SU-DHL-6 (cell line): ENCODE measurements around the gene PLXDC1.

Experiments used
- EZH2phosphoT487 ChIP-seq: fragments of 200-600 bp; sonication (generic), shearing (Covaris generic); conservative IDR thresholded peaks from 2 replicates; pipeline ENCODE4 v1.6.1; 2018; ENCODE audit warnings: mild to moderate bottlenecking, antibody characterized with exemption, low read length, moderate library complexity, mixed read lengths
- TF ChIP-seq, protein P1 (sequence below): fragments of 200-600 bp; sonication (generic); IDR thresholded peaks from one replicate; pipeline ENCODE4 v1.5.1; 2017; ENCODE audit warnings: antibody characterized with exemption, mild to moderate bottlenecking, low read length, moderate library complexity; ENCODE audit not compliant: insufficient read depth, poor library complexity, severe bottlenecking

DNA sequence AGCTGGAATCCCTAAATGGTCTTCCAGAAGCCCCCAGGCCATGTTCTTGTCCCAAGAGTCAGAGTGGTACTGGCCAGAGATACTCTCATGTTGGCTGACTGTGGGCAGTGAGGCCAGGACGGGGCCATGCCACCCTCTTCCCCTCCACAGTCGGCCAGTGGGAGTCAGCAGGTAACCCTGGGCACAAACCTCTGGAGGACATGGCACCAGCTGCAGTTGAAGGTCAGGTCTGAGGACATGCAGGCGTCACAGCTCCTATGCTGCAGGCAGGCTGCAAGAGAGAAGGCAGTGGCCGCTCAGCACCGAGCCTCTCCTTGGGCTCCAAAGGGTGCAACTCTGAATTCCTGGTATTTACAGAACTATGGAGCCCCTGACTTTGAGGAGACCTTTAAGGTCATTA lies 68.2 kb downstream of the PLXDC1 start:
- TF ChIP-seq, protein P1, sequence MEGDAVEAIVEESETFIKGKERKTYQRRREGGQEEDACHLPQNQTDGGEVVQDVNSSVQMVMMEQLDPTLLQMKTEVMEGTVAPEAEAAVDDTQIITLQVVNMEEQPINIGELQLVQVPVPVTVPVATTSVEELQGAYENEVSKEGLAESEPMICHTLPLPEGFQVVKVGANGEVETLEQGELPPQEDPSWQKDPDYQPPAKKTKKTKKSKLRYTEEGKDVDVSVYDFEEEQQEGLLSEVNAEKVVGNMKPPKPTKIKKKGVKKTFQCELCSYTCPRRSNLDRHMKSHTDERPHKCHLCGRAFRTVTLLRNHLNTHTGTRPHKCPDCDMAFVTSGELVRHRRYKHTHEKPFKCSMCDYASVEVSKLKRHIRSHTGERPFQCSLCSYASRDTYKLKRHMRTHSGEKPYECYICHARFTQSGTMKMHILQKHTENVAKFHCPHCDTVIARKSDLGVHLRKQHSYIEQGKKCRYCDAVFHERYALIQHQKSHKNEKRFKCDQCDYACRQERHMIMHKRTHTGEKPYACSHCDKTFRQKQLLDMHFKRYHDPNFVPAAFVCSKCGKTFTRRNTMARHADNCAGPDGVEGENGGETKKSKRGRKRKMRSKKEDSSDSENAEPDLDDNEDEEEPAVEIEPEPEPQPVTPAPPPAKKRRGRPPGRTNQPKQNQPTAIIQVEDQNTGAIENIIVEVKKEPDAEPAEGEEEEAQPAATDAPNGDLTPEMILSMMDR, result no peak
- TF ChIP-seq EZH2phosphoT487, result no peak
